Measurements from ENCODE around the gene RTL10. TPM values are rescaled to one million over a fixed set of nuclear protein-coding genes. Genes with fewer than 3 reads are reported as not detected.

Gene RTL10
- total and polyA plus RNA-seq, 2 donors from 2014 or later, result 8.8 to 16.7 TPM

GRCh38 chr22:19903513-19903912, 48.8 kb upstream of the RTL10 start:
- H3K36me3 ChIP-seq (ENCODE audit: control insufficient read depth in 2 of 3, insufficient read depth in 3 of 3, low read length in 3 of 3), result peaks cover 0 to 3% (median 0%) of the 10 kb centered on the region in 3 donors
- no peaks in the 10 kb centered on the region for H3K9me3 ChIP-seq (ENCODE audit: control insufficient read depth in 2 of 3, insufficient read depth in 1 of 3, low read length in 3 of 3)
- H3K4me1 ChIP-seq (ENCODE audit: control insufficient read depth in 2 of 3, insufficient read depth in 2 of 3, low read depth in 1 of 3, low read length in 3 of 3), result no peaks in the 10 kb centered on the region
- intact Hi-C loops (cut with DNase I), result no loop called here
- H3K9ac ChIP-seq (ENCODE audit: low read length in 3 of 3), result no peak overlapping the region
- no peak overlapping the region for H3K27ac ChIP-seq (ENCODE audit: low read depth in 2 of 2, low read length in 2 of 2)
- no peak overlapping the region for H3K4me3 ChIP-seq (ENCODE audit: low read length in 3 of 3)
- FAIRE-seq, result no peak
- no peak for TF ChIP-seq CTCF (IDR thresholded peaks at IDR 0.05; ENCODE audit: borderline replicate concordance, extremely low read depth, insufficient read depth)
- DNase-seq, result no peak
- H3K27me3 ChIP-seq (ENCODE audit: control insufficient read depth, insufficient read depth, low read length), result no peaks in the 10 kb centered on the region

- DNase-seq, result peak in 3 of 5 donors; percentile 75 to 79 (median 76)
- H3K4me3 ChIP-seq (ENCODE audit: low read length in 3 of 3), result no peak overlapping the region
- no peak overlapping the region for H3K27ac ChIP-seq (ENCODE audit: low read depth in 2 of 2, low read length in 2 of 2)
- no peak for TF ChIP-seq CTCF (IDR thresholded peaks at IDR 0.05; ENCODE audit: borderline replicate concordance, extremely low read depth, insufficient read depth)
- H3K27me3 ChIP-seq (ENCODE audit: control insufficient read depth, insufficient read depth, low read length), result no peaks in the 10 kb centered on the region
- peaks cover 0 to 3% (median 0%) of the 10 kb centered on the region in 3 donors for H3K36me3 ChIP-seq (ENCODE audit: control insufficient read depth in 2 of 3, insufficient read depth in 3 of 3, low read length in 3 of 3)
- FAIRE-seq, result no peak
- intact Hi-C loops (cut with DNase I), result no loop called here
- H3K9ac ChIP-seq (ENCODE audit: low read length in 3 of 3), result no peak overlapping the region
- H3K9me3 ChIP-seq (ENCODE audit: control insufficient read depth in 2 of 3, insufficient read depth in 1 of 3, low read length in 3 of 3), result no peaks in the 10 kb centered on the region
- no peaks in the 10 kb centered on the region for H3K4me1 ChIP-seq (ENCODE audit: control insufficient read depth in 2 of 3, insufficient read depth in 2 of 3, low read depth in 1 of 3, low read length in 3 of 3)
These were observed 48.4 kb upstream of the RTL10 start for GRCh38 chr22:19903031-19903430.

- intact Hi-C loops (cut with DNase I), result no loop called here
- peak in 1 of 5 donors; percentile 63 for DNase-seq
- FAIRE-seq, result no peak
- Histone ChIP-seq H3K4me3 (ENCODE audit: low read length in 3 of 3) (no peak overlapping the region), H3K9me3 (ENCODE audit: control insufficient read depth in 2 of 3, insufficient read depth in 1 of 3, low read length in 3 of 3) (no peaks in the 10 kb centered on the region), H3K9ac (ENCODE audit: low read length in 3 of 3) (no peak overlapping the region), H3K4me1 (ENCODE audit: control insufficient read depth in 2 of 3, insufficient read depth in 2 of 3, low read depth in 1 of 3, low read length in 3 of 3) (no peaks in the 10 kb centered on the region), H3K27me3 (ENCODE audit: control insufficient read depth, insufficient read depth, low read length) (no peaks in the 10 kb centered on the region), H3K36me3 (ENCODE audit: control insufficient read depth in 2 of 3, insufficient read depth in 3 of 3, low read length in 3 of 3) (peaks cover 0 to 3% (median 0%) of the 10 kb centered on the region in 3 donors), H3K27ac (ENCODE audit: low read depth in 2 of 2, low read length in 2 of 2) (no peak overlapping the region)
- no peak for TF ChIP-seq CTCF (IDR thresholded peaks at IDR 0.05; ENCODE audit: borderline replicate concordance, extremely low read depth, insufficient read depth)
These were observed 47.6 kb upstream of the RTL10 start for GRCh38 chr22:19902245-19902715.
